Peyer's patch (tissue), 4 donors: ENCODE data around the gene KLHL25. TPM values are rescaled to one million over a fixed set of nuclear protein-coding genes. Genes with fewer than 3 reads are reported as not detected.
A peak's percentile ranks its signal among the peaks of the same experiment; 100 is the strongest.
"Not testable (repeated sequence)": the region's sequence is repeated elsewhere in the genome, so short reads cannot be mapped to it uniquely, and the experiment has no call there.

ENCODE experiments used
- DNase-seq, 3 donors: peaks; one replicate each; pipeline ENCODE4 v3.0.0-alpha.2; 2017 to 2019
- H3K27ac ChIP-seq, 4 donors: fragments of 200-600 bp; sonication (generic); one replicate each; pipeline ENCODE4 v1.5.1; 2016 to 2019
- H3K27me3 ChIP-seq, 2 donors: fragments of 200-600 bp; sonication (generic); one replicate each; pipeline ENCODE4 v1.5.1; 2019
- H3K36me3 ChIP-seq, 3 donors: fragments of 200-600 bp; sonication (generic); one replicate each; pipeline ENCODE4 v1.5.1; 2016 to 2019
- H3K4me1 ChIP-seq, 4 donors: fragments of 200-600 bp; sonication (generic); one replicate each; pipeline ENCODE4 v1.5.1; 2016 to 2019
- H3K4me3 ChIP-seq, 4 donors: fragments of 200-600 bp; sonication (generic); 1 replicate in 3 of 4; 2 replicates in 1 of 4; pipeline ENCODE4 v1.5.1; 2016 to 2019; ENCODE audit warnings: mild to moderate bottlenecking in 1 of 4
- H3K9me3 ChIP-seq, 4 donors: fragments of 200-600 bp; sonication (generic); one replicate each; pipeline ENCODE4 v1.5.1; 2016 to 2019; ENCODE audit warnings: mild to moderate bottlenecking in 1 of 4
- POLR2A ChIP-seq, 2 donors: fragments of 450-650 bp; IDR thresholded peaks; one replicate each; pipeline ENCODE4 v1.5.1; 2017; ENCODE audit warnings: antibody characterized with exemption in 2 of 2, mild to moderate bottlenecking in 2 of 2, moderate library complexity in 2 of 2
- total RNA-seq, 4 donors: library from RNA; depleted of rRNA; stranded (reverse); fragments of >200 nt; gene quantifications; one replicate each; pipeline ENCODE4 v1.1.0, GENCODE V29; 2016
- TF ChIP-seq, protein P1 (sequence below), 6 experiments: fragments of 450-650 bp in 4 of 6; fragments of 200-600 bp in 2 of 6; sonication (generic) in 1 of 6; IDR thresholded peaks; one replicate each; pipeline ENCODE4 v1.5.1; 2017 to 2019; ENCODE audit warnings: antibody characterized with exemption in 6 of 6, mild to moderate bottlenecking in 3 of 6, moderate library complexity in 1 of 6

Gene KLHL25
- total RNA-seq, 4 donors from 2014 or later = 9.9 to 23.6 (median 17.2) TPM

DNA sequence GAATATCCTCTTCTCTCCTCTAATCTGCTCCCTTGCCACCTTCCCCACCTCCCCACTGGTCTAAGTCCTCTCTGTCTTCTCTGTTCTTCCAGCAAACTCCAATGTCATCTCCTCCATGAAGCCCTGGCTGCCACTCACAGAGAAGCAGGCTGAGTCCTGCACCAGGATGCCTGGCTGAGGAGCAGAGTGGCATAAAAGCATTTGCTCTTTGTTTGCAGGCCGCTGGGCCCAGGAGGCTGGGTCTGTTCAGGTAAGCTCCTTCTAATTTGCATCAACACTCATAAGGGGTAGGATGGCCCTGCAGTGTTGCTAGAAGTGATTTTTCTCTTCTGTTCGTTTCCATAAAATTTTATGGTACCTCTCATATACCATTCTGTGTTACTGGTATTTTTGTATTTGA, 43.2 kb upstream of the KLHL25 start:
- TF ChIP-seq, protein P1, sequence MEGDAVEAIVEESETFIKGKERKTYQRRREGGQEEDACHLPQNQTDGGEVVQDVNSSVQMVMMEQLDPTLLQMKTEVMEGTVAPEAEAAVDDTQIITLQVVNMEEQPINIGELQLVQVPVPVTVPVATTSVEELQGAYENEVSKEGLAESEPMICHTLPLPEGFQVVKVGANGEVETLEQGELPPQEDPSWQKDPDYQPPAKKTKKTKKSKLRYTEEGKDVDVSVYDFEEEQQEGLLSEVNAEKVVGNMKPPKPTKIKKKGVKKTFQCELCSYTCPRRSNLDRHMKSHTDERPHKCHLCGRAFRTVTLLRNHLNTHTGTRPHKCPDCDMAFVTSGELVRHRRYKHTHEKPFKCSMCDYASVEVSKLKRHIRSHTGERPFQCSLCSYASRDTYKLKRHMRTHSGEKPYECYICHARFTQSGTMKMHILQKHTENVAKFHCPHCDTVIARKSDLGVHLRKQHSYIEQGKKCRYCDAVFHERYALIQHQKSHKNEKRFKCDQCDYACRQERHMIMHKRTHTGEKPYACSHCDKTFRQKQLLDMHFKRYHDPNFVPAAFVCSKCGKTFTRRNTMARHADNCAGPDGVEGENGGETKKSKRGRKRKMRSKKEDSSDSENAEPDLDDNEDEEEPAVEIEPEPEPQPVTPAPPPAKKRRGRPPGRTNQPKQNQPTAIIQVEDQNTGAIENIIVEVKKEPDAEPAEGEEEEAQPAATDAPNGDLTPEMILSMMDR (IDR thresholded peaks at IDR 0.05) = no peak
- no peak for TF ChIP-seq POLR2A (IDR thresholded peaks at IDR 0.05)
- H3K27ac ChIP-seq = peak overlapping the region in 3 of 4 donors; percentile 59 to 79 (median 79)
- no peak for DNase-seq
- no peaks in the 10 kb centered on the region for H3K36me3 ChIP-seq
- no peaks in the 10 kb centered on the region for H3K27me3 ChIP-seq
- H3K4me1 ChIP-seq = peaks cover 0 to 27% (median 4%) of the 10 kb centered on the region in 4 donors
- no peaks in the 10 kb centered on the region for H3K9me3 ChIP-seq
- no peak overlapping the region for H3K4me3 ChIP-seq

DNA sequence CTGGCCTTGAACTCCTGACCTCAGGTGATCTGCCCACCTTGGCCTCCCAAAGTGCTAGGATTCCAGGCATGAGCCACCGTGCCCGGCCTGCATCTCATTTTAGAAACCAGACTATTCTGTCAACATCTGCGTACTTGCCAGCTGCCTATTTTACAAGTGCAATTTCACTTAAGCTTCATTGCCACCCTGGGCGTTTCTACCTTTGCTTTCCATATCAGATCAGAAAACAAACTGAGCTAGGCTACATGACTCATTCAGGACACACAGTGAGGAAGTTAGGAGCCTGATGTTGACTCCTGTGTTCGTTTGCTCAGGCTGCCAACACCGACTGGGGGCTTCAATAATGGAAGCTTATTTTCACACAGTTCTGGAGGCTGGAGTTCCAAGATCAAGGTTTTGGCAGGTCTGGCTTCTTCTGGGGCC, 42.3 kb upstream of the KLHL25 start:
- Histone ChIP-seq H3K4me1 (peaks cover 0 to 27% (median 4%) of the 10 kb centered on the region in 4 donors), H3K36me3 (no peaks in the 10 kb centered on the region), H3K27ac (peak overlapping the region in 3 of 4 donors; percentile 59 to 79 (median 79)), H3K9me3 (no peaks in the 10 kb centered on the region), H3K27me3 (no peaks in the 10 kb centered on the region), H3K4me3 (no peak overlapping the region)
- peak in 2 of 3 donors; percentile 58 to 71 for DNase-seq
- TF ChIP-seq, protein P1 (IDR thresholded peaks at IDR 0.05) = no peak
- peak in 1 of 2 donors; percentile 60 for TF ChIP-seq POLR2A (IDR thresholded peaks at IDR 0.05)

DNA sequence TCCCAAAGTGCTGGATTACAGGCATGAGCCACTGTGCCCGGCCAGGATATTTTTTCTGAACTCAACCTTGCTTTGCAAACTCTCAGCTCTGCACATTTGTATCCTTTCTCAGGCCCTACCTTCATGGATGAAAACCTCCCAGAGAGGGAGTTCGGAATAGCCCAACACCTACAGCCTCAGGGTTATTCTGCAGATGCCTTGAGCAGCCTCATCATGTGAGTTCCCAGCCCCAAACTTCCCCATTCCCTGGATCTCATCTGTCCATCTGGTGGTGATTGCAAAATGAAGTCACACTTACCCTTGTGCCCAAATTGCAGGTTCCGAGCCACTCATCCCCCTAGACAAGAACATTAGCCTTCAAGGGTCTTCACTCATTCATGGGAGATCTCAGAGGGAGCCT, 39.9 kb upstream of the KLHL25 start:
- H3K4me3 ChIP-seq = no peak overlapping the region
- H3K27ac ChIP-seq = no peak overlapping the region
- H3K9me3 ChIP-seq = no peaks in the 10 kb centered on the region
- no peak for DNase-seq
- no peaks in the 10 kb centered on the region for H3K27me3 ChIP-seq
- H3K36me3 ChIP-seq = no peaks in the 10 kb centered on the region
- peaks cover 0 to 30% (median 3%) of the 10 kb centered on the region in 4 donors for H3K4me1 ChIP-seq
- TF ChIP-seq POLR2A (IDR thresholded peaks at IDR 0.05) = no peak
- TF ChIP-seq, protein P1 (IDR thresholded peaks at IDR 0.05) = no peak

DNA sequence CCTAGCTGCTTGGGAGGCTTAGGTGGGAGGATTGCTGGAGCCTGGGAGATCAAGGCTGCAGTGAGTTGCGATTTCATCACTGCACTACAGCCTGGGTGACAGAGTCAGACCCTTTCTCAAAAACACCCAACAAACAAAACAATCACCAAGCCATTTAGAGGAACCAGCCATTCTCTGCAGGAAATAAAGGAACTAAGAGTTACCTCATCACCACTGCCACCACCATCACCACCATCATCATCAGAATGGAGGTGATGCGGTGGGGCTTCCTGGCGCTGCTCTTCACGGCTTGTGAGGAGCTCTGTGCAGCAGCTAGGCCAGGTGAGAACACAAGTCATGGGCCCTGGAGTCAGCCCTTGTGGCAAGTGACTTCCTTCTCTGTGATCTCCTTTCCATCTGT, 37.7 kb upstream of the KLHL25 start:
- no peak for TF ChIP-seq POLR2A (IDR thresholded peaks at IDR 0.05)
- TF ChIP-seq, protein P1 (IDR thresholded peaks at IDR 0.05) = no peak
- Histone ChIP-seq H3K36me3 (no peaks in the 10 kb centered on the region), H3K27ac (no peak overlapping the region), H3K27me3 (no peaks in the 10 kb centered on the region), H3K4me3 (no peak overlapping the region), H3K9me3 (no peaks in the 10 kb centered on the region), H3K4me1 (peaks cover 0 to 12% (median 0%) of the 10 kb centered on the region in 4 donors)
- no peak for DNase-seq

DNA sequence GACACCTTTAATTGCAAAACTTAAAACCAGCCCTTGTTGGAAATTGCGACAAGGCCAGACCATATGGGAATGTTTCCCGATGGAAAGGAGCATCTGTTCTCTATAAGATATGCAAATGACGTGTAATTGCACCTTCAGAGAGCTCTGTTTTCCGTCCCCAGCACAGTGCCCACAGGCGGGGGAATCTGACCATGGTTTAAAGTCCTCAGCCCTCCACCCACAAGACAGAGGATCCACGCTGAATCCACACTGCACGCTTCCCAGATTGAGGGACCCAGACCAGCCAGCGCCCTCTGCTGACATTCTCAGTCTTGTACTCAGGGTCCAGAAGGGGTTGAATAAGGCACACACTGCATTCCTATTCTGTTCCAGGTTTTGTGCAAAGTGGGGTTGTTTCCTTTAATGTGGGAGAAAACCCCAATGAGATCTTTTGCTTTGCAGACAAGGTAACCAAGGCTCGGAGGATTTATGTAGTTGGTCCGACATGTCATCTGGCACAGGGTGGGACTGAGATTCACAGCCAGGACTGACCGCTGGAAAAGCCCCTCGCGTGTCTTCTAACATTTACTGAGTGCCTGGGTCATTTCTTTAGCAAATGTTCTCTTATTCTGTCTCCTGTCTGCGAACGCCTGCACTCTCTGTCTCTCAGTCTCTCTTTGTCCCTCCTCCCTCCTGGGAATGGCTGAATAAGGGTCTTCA, 36.8 kb upstream of the KLHL25 start:
- no peak overlapping the region for H3K4me3 ChIP-seq
- H3K36me3 ChIP-seq = no peaks in the 10 kb centered on the region
- DNase-seq = peak; percentile 22 to 84 (median 74)
- peaks cover 0 to 10% (median 0%) of the 10 kb centered on the region in 4 donors for H3K4me1 ChIP-seq
- no peaks in the 10 kb centered on the region for H3K27me3 ChIP-seq
- no peak for TF ChIP-seq POLR2A (IDR thresholded peaks at IDR 0.05)
- TF ChIP-seq, protein P1 (IDR thresholded peaks at IDR 0.05) = peak in 4 of 6 experiments; percentile 47 to 78 (median 66)
- no peak overlapping the region for H3K27ac ChIP-seq
- no peaks in the 10 kb centered on the region for H3K9me3 ChIP-seq

DNA sequence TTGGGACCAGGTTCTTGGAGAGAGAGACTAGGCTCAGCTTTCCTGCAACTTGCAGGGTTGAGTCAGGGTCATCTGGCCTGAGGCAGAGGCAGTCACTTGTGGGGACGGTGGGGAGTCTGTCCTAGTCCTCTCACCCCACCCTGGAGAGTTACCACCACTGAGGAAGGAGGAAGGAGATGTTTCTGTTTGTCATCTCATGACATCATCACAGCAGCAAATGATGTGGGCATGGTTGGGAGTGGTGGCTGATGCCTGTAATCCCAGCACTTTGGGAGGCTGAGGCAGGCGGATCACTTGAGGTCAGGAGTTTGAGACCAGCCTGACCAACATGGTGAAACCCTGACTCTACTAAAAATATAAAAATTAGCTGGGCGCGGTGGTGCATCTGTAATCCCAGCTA, 35.0 kb upstream of the KLHL25 start:
- H3K9me3 ChIP-seq, H3K4me3 ChIP-seq, DNase-seq, H3K27me3 ChIP-seq, H3K27ac ChIP-seq, H3K36me3 ChIP-seq: not testable (repeated sequence)
- H3K4me1 ChIP-seq = peaks cover 0 to 18% (median 0%) of the 10 kb centered on the region in 4 donors
